Measurements from ENCODE around the gene OFD1.

DNA sequence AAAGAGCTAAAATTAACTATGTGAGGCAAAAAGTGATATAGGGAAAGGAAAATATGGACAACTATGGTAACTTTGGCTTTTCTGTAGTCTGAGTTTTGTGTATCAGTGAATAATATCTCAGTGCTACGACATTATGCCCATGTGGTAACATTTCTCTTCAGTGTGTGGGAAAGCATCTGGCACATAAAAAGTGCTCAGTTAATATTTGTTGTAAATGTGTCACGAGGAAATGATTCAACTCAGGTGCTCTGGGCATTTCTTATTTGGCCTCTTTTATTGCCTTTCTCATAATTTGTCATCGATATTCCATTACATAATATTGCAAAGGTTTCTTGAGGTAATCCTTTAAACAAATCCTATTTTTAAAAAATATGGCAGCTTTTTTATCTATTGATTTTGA lies 17.6 kb downstream of the OFD1 start:
- TF ChIP-seq, protein P1, sequence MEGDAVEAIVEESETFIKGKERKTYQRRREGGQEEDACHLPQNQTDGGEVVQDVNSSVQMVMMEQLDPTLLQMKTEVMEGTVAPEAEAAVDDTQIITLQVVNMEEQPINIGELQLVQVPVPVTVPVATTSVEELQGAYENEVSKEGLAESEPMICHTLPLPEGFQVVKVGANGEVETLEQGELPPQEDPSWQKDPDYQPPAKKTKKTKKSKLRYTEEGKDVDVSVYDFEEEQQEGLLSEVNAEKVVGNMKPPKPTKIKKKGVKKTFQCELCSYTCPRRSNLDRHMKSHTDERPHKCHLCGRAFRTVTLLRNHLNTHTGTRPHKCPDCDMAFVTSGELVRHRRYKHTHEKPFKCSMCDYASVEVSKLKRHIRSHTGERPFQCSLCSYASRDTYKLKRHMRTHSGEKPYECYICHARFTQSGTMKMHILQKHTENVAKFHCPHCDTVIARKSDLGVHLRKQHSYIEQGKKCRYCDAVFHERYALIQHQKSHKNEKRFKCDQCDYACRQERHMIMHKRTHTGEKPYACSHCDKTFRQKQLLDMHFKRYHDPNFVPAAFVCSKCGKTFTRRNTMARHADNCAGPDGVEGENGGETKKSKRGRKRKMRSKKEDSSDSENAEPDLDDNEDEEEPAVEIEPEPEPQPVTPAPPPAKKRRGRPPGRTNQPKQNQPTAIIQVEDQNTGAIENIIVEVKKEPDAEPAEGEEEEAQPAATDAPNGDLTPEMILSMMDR (IDR thresholded peaks at IDR 0.05), result no peak
- no peak for TF ChIP-seq ZFX (IDR thresholded peaks at IDR 0.05; ENCODE audit: borderline replicate concordance)
